ENCODE results near the gene TCF7.
"Not testable (repeated sequence)": the region's sequence is repeated elsewhere in the genome, so short reads cannot be mapped to it uniquely, and the experiment has no call there.

The TCF7 gene

DNA sequence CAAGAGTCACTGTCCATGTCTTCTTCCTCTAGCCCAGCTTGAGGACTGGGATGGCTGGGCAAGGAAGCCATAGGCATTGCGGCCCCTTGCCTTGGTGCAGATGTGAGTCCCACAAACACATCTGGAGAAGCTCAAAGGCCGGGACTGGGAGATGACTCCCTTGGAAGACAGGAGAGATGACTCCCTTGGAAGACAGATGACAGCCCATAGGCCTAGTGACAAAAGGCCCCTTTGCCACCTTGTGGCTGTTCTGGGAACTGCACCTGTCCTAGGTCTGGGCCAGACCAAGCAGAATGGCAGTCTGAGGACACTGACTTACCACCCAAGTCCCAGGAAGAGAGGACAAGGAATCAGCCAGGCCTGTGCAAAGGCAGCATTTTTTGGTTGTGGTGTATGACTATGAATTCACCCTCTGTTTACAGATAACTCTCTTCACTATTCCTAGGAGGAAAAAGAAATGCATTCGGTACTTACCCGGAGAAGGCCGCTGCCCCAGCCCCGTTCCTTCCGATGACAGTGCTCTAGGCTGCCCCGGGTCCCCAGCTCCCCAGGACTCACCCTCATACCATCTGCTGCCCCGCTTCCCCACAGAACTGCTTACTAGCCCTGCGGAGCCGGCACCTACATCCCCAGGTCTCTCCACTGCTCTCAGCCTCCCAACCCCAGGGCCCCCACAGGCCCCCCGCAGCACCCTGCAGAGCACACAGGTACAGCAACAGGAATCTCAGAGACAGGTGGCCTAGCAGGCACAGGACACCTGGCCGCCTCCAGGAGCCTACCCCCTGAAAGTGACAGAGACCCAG lies 31.5 kb downstream of the TCF7 start:
- DNase-seq = peak; percentile 83

- no peak for DNase-seq
Measured at GRCh38 chr5:134146651-134147518, 32.4 kb downstream of the TCF7 start.

- no peak for DNase-seq
Measured at GRCh38 chr5:134148316-134148715, 33.8 kb downstream of the TCF7 start.

GRCh38 chr5:134148986-134149539 lies 34.6 kb downstream of the TCF7 start:
- DNase-seq = no peak

DNA sequence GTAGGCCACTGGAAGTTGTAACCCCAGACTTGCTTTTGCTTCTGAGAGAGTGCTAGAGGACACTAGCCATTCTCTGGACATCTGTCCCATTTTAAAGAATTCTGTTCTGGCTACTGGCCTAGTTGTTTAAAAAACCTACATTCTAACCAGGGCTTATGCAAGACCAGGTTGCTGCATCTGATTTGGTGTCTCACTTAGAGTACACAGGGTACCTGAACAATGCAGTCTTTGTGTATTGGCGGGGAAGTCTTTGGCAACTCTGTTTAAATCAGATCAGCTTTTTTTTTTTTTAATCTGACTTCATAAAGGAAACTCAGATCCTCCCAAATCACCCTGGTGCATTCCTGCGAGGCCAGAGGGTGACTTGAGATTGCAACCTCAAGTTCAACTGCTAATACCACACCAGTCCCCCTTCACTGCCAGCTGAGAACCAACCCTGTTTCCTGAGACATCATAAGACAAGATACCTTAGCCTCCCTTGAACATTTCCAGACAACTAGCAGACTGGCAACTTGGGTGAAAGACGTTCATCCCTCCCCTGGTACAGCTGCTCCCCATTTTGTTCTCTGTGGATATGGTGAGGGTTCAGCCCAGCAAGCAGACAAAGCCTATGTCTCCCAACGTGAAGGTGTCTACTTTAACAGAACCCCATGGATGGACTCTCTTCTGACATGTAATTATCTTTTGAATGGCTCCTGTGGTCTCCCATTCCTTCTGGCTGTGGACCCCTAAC lies 35.3 kb downstream of the TCF7 start:
- DNase-seq = no peak

DNA sequence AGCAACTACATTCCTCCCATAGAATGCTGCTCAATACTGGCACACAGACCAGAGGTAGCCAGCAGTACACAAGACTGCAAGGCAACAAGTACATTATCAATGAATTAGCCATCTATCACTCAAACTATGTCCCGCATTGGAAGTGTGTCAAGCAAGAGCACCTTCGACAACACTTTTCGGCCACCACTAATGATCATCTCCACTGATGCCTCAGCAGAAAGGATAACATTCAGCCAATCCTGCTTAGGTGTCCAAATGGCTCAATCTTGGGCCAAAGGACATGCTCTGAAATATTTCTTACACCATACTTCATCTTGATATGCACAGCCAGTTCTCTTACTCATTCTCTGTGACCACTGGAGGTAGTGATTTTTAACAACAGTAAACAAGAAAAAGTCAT lies 37.2 kb downstream of the TCF7 start:
- DNase-seq = no peak

- not testable (repeated sequence) for DNase-seq
Measured at GRCh38 chr5:134152173-134152832, 37.8 kb downstream of the TCF7 start.

DNA sequence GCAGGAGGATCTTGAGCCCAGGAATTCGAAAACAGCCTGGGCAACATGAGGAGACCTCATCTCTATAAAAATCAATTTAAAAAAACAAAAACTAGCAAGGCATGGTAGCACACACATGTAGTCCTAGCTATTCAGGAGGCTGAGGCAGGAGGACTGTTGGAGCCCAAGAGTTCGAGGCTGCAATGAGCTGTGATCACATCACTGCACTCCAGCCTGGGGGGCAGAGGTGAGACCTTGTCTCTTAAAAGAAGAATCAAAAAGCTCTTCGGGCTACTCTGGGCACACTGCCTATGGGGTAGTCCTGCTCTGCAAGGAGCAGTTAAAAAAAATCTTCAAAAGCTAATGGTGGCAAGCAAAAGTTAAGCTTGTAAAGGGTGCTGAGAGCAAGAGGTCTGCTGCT lies 38.8 kb downstream of the TCF7 start:
- no peak for DNase-seq

DNA sequence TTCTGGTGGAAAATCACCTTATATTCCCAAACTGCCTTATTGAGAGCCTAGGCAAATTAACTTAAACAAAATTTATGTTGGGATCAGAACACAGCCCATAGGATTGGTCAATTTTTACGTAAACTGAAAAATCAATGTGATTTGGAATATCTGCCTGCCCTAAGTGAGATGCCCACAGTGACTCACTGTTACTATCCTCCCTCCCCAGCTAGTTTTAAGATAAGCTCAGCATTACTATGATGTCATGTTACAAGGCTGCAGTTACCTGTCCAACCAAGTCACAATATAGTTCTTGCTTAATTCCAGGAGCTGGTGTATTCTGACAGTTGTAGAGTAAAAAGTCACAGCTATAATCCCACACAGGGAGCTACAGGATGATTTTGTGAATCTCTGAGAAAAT lies 39.2 kb downstream of the TCF7 start:
- DNase-seq = no peak

- DNase-seq = no peak
Measured at GRCh38 chr5:134161513-134162395, 47.3 kb downstream of the TCF7 start.

GRCh38 chr5:134162592-134162991 lies 48.1 kb downstream of the TCF7 start:
- no peak for DNase-seq

DNA sequence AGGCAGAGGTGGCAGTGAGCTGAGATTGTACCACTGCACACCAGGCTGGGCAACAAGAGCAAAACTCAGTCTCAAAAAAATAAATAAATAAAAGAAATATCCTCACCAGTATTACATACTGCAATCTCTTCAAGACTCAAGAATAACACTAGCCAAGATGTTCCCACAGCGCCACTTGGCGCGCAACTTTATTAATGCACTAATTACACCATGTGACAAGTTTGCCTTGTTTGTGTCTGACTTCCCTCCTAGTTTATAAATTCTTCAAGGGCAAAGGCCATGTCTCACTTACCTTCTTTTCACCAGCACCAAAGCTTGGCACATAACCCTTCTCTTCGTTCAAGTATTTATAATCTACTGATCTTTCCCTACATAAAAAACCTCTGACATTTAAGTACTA lies 57.5 kb downstream of the TCF7 start:
- no peak for DNase-seq

DNA sequence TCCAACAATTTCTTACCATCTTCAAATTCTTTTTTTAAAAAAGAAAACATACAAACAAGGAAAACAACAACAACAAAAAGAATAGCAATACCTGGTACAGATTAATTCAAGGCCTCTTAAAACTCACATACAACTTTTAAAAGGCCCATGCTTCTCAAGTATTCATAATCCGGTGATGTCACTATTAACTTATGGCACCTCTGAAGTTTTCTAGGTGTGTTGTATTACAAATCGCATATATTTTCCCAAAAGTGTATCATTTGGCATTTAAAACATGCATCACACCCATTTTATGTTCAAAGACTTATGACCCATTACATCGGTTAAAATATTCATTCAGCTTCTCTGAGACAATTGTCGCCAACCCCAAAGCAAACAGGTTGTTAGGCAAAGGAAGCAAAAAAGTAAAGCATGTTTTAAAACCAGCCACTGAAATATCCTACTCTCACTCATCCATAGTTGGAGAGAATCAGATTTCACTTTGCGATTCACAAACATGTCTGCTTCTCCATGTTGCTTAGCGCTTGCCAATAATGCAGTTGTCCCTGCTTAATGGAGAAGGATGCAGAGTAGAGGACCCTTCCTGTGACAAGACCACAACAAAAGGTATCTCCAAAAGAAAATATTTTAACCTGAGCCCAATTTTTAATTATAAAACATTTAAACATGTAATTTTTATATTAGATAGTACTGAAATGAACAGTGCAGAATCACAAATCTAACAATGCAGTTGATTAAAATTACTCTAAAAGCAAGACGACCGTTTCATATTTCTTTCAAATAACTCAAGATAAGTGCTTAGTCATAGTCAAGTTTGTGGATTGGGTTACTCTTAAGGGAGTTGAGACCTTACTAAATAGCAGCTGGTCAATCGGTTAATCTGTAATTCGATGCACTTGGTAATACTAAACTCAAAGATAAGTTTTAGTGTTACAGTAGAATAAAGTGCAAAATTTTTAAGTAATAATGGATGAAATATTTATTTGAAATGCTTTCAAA lies 60.7 kb downstream of the TCF7 start:
- DNase-seq = no peak

DNA sequence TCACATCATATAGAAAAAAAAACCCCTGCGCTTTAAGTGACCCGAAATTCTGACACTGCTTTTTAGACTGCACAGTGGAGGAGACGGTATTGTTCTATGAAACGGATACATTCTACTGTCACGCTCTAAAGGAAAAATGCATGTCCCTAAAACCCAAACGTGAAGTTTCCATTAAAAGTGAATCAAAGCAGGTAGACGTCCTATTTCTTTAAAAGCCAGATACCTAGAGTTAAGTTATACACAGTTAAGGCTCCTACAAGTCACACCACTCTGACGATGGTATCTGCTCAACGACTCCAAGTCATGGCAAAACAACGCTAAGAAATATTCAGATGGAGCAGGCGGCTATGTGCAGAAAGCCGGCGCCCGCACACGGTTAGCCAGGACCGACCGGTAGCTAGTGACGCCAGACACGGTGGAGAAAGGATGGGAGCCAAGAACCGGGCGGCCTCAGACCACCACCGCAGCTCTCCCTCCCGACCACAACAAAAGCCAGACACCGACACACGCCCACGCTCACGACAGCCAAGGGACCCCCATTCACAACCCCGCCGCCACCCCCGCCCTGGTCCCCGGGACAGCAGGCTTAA lies 61.5 kb downstream of the TCF7 start:
- no peak for DNase-seq

- DNase-seq = peak; percentile 87
Measured at GRCh38 chr5:134176511-134177368, 62.3 kb downstream of the TCF7 start, which contains the start of gene SKP1. TSS of gene SKP1 (minus strand) at chr5:134176950. CDS start at chr5:134174022, 2,928 bp downstream.

DNA sequence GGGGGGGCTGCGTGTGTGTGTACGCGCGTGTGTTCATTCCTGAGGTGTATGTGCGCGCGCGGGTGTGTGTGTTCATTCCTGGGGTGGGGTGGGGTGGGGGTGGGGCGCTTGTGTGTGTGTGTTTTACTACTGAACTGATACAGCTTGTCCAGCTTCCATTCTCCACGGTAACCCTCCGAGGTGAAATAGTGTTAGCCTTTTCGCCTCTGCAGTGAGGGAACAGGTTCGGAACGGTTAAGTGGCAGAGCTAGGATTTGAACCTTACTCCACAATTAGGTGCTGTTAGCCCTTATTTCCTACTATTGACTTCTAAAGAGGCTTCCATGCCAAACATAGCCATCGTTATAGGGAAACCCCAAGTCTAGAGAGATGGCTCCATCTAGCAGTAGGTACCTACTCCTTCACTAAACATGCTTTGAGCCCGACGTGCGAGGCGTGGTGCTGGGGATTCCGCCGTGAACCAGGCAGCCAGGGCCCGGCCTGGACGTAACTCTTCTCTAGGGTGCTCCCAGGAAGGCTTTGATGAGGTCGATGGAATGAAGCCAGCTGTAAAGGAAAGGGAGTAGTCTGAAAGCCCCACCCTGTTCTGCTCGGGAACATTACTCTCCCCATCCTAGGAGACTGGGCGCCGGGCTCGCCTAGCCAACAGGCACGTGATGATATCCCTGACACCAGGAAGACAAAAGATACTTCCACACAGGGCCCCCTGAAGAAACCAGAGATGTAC lies 63.1 kb downstream of the TCF7 start:
- no peak for DNase-seq

DNA sequence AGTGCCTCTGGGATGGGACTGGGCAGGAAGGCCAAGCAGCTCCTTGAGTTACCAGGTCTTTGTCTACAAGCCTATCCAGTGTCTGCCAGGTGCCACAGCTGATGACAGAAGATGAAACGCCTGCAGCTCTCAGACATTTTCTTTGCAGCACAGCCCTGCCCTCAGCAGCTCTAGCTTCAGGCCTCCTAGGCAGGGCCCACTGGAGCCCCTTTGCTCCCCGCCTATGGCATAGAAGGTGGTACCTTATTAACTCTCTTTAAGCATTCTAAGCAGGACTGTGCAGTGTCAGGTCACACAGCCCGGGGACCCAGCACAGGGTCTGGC lies 63.6 kb downstream of the TCF7 start:
- DNase-seq = no peak

DNA sequence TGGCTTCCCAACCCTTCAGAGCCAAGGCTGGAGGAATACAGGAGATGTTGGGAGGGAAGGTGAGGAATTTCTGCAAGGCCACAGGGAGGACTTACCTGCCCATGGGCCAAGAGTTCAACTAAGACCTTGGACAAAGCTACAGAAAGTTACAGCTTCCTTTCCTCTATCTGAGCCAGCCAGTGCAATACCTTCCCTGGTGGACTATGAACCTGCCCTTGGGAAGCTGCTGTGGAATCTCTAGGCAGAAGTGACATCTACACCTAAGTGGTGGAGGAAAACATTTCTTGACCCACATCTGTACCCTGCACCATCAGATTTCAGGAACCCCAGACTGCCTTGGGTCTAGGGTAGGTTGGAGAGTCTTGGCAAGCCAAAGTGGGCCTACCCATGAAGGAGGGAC lies 69.0 kb downstream of the TCF7 start:
- no peak for DNase-seq

All from activated naive CD4-positive, alpha-beta T cell treated with anti-CD3 and anti-CD28 coated beads, Interleukin-2, amount 50 U/mL, for 16 hours (primary cell).